ENCODE results near the gene NGRN. TPM values are rescaled to one million over a fixed set of nuclear protein-coding genes. Genes with fewer than 3 reads are reported as not detected.

The NGRN gene, protein sequence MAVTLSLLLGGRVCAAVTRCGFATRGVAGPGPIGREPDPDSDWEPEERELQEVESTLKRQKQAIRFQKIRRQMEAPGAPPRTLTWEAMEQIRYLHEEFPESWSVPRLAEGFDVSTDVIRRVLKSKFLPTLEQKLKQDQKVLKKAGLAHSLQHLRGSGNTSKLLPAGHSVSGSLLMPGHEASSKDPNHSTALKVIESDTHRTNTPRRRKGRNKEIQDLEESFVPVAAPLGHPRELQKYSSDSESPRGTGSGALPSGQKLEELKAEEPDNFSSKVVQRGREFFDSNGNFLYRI
- 89.4 and 97.8 TPM in 2 replicates for total RNA-seq

DNA sequence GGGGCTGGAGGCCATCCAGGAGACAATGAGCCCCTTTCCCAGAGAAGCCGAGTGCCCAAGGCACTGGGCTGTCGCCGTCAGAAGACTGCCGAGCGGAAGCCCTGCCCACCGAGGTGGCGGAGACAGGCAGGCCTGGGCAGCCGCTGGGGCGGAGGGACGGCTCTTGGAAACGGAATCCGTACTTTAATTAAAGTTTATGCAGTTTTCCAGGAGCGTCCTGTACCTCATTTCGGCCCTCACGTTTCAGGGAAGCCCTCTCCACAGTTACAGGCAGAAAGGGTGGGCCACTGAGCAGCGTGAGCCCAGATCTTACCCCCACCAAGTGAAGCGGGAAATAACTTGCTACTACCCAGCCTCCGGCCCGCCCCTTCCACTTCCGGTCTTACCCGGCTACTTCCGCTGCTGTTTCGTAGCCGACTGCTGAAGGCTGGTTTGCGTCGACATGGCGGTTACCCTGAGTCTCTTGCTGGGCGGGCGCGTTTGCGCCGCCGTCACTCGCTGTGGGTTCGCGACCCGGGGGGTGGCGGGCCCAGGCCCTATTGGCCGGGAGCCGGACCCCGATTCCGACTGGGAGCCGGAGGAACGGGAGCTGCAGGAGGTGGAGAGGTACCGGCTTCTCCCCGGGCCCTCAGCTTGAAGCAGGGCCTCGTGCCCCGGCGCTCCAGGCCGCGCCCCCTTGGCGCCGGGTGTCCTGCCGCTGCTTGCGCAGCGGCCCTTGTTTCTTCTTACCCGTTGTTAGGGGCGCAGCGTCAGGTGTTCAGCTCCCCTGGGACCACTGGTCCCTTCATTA lies at the start of gene NGRN:
TSS of gene NGRN (plus strand) at position 402 of the 790 bp plus-strand sequence. CDS start at position 443, 41 bp downstream.

DNA sequence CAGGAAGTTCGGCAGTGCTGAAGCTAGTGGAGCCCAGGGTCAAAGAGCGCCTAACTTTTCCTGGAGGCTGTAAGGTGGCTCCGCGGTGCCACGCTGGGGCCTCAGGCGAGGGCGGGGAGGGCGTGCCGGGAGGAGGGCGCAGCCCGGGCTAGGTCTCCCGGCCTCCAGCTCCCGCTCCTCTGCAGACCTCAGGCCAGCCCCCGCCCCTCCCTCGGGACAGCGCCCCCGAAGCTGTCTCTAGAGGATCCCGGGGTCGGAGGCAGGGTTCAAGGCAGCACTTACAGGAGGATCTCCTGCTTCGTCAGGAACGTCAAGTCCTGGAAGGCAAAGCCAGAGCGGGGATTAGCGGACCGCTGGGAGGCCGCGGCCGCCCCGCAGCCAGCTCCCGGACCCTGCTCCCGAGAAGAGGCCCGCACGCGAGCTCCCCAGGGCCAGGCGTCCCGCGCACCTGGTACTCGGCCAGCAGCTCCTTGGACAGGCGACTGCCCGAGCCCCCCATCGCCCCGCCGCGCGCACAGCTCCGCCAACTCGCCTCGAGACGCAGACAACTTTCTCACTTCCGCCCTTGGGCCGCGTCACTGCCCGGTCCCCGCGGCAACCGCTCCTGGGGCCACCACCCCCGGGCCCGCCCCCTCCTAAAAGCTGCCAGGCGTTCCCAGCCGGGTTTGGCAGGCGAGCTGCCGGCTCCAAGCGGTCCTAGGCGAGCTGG lies 31.9 kb upstream of the NGRN start, which contains the start of gene CIB1:
TSS of gene CIB1 (minus strand) at position 555 of the 709 bp plus-strand sequence. CDS start at position 499, 56 bp downstream.

DNA sequence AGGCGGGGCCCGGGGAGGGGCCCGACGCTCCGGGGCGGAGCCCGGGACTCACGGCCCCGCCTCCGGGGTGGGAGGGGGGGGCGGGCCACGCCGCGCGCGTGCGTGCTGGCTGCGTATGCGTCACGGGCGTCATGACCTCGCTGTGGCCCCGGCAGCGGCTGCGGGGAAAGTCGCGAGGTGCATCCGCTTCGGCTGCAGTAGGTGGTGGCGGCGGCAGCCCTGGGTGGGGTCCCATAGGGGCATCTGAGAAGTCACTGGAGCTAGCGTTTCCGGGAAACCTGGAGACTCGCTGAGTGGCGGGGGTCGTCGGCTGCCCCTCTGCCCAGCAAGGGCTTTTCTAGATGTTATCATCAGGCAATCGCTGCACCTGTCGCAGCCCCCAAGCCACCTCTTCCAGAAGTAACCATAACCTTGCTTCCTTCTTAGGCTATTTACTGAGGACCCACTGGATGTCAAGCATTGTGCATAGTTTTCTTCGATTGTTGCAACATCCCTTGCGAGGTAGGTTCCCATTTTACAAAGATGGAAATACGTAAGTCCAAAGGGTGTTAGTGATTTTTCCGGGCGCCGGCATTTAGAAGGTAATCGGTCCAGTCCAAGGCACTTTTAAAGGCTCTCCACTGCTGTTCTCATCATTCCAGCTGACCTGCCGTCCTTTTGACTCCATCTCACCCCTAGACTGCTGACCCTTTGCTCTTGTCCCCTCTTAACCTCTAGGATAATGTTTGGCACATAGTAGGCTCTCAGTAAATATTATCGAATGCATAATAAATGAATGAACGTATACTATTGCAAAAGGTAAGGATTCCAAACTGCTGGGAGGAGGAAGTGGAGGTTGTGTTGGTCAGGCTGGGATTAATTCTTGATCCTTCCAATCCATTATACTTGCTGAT lies 31.1 kb upstream of the NGRN start, which contains the start of gene GDPGP1:
TSS of gene GDPGP1 (plus strand) at position 114 of the 893 bp plus-strand sequence. CDS start 6,700 bp downstream, outside the sequence.

DNA sequence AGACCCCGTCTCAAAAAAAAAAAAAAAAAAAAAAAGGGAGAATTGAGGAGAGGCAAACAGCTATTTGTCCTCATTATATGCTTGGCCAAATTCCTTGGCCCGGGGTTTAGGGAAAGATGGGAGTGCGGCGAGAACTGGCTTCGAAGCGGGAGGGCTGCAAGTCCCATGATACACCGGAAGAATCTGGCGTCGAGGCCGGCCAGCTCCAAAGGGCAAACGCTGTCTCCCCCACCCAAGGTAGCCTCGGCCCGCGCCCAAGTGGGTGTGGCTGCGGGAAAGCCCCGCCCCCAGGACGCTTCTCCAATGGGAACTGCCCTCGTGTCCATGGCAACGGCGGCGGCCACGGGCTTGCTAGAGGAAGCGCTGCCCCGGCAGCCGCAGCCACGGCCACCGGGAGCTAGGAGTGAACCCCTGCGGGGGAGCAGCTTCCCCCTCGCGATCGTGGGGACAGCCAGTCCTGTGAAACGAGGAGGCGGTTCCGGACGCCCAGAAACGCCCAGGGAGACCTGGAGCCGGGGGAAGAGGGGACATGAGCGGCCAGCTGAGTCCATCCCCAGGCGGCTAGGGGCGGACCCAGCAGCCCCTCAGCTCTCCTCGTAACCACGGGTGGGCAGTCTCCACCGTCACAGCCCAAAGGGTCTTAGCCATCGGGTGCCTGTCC lies 16.1 kb upstream of the NGRN start, which contains the start of gene TTLL13:
TSS of gene TTLL13 (plus strand) at position 354 of the 661 bp plus-strand sequence. CDS start 1,075 bp downstream, outside the sequence.

Other genes starting within 250 kb of the NGRN start
- gene IDH2, start 163.2 kb upstream of the NGRN start, total RNA-seq, result 61.6 and 81.6 TPM in 2 replicates
- gene SEMA4B, start 64.3 kb upstream of the NGRN start, total RNA-seq, result 55.2 and 58.7 TPM in 2 replicates
- 30.1 and 40.8 TPM in 2 replicates for gene CIB1, start 31.7 kb upstream of the NGRN start, total RNA-seq
- gene GDPGP1, start 31.5 kb upstream of the NGRN start, total RNA-seq, result 6.3 and 10.8 TPM in 2 replicates
- gene TTLL13, start 16.1 kb upstream of the NGRN start, total RNA-seq, result 0.07 TPM in 1 of 2 replicates, not detected in the other
- 2.5 and 2.8 TPM in 2 replicates for gene ZNF774, start 86.6 kb downstream of the NGRN start, total RNA-seq
- 271 and 280 TPM in 2 replicates for gene IQGAP1, start 122.6 kb downstream of the NGRN start, total RNA-seq